A673 (cell line): ENCODE results near the gene TDG.

Experiments
- CTCF ChIP-seq: fragments of 300-800, 200-600 bp; sonication (generic); conservative IDR thresholded peaks from 2 replicates; pipeline ENCODE4 v1.5.1; 2017; ENCODE audit warnings: low read depth, mild to moderate bottlenecking, antibody characterized with exemption, low read length, moderate library complexity, mixed read lengths
- EZH2 ChIP-seq: fragments of 200-600 bp; sonication (generic); IDR thresholded peaks from 2 replicates; pipeline ENCODE4 v1.6.1; 2017; ENCODE audit warnings: borderline replicate concordance, low read depth, mild to moderate bottlenecking, mixed read lengths, antibody characterized with exemption, low read length; ENCODE audit not compliant: poor library complexity, severe bottlenecking

DNA sequence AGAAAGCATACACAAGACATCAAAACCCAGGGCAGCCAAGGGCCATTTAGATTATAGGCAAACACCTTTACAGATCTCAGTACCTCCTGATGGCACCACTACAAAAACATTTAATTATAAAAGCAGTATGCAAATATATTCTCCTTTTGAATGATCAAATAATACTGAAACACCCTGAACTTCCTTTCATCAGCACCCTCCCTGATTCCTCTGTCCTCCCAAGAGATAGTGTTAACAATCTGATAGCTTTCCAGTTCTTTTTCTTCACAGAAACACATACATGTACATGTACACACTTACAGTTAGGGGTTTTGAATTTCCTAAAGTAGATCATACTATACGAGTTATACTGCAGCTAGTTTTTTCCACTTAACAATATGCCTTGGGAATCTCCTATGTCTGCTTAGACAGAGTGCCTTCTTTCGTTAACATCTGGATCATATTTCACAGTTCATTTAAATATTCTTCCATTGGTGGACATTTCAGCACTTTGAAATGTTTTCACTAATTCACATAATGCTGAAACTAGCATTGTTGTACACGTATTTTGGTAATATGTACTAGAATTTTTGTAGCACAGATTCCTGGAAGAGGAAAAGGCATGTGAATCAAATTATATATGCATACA, 35.2 kb downstream of the TDG start:
- TF ChIP-seq CTCF (no peak), EZH2 (no peak)
